Measurements from ENCODE around the gene FOXD4L1.
"Not testable (repeated sequence)": the region's sequence is repeated elsewhere in the genome, so short reads cannot be mapped to it uniquely, and the experiment has no call there.

FOXD4L1 gene

GRCh38 chr2:113524986-113525385 lies 26.5 kb downstream of the FOXD4L1 start:
- not testable (repeated sequence) for DNase-seq (ENCODE audit: low read depth)

- not testable (repeated sequence) for DNase-seq (ENCODE audit: low read depth)
Measured at GRCh38 chr2:113527350-113528045, 29.0 kb downstream of the FOXD4L1 start.

GRCh38 chr2:113528126-113528525 lies 29.7 kb downstream of the FOXD4L1 start:
- not testable (repeated sequence) for DNase-seq (ENCODE audit: low read depth)

- DNase-seq (ENCODE audit: low read depth): not testable (repeated sequence)
Measured at GRCh38 chr2:113528904-113529303, 30.4 kb downstream of the FOXD4L1 start.

- DNase-seq (ENCODE audit: low read depth): not testable (repeated sequence)
Measured at GRCh38 chr2:113532991-113533390, 34.5 kb downstream of the FOXD4L1 start.

GRCh38 chr2:113536573-113536972 lies 38.1 kb downstream of the FOXD4L1 start:
- DNase-seq (ENCODE audit: low read depth): not testable (repeated sequence)

GRCh38 chr2:113540834-113541203 lies 42.4 kb downstream of the FOXD4L1 start:
- not testable (repeated sequence) for DNase-seq (ENCODE audit: low read depth)

GRCh38 chr2:113541204-113541975 lies 42.9 kb downstream of the FOXD4L1 start:
- DNase-seq (ENCODE audit: low read depth): not testable (repeated sequence)

GRCh38 chr2:113541976-113542485 lies 43.6 kb downstream of the FOXD4L1 start:
- DNase-seq (ENCODE audit: low read depth): not testable (repeated sequence)

- DNase-seq (ENCODE audit: low read depth): not testable (repeated sequence)
Measured at GRCh38 chr2:113542529-113542928, 44.1 kb downstream of the FOXD4L1 start.

Data from HS-5 (cell line).